HepG2 (cell line): ENCODE data around the gene ELP5. TPM values are rescaled to one million over a fixed set of nuclear protein-coding genes. Genes with fewer than 3 reads are reported as not detected.
A peak's percentile ranks its signal among the peaks of the same experiment; 100 is the strongest.

Source experiments
- CREB1 ChIP-seq, 2 experiments: fragments of 450-650 bp in 1 of 2; IDR thresholded peaks; 2 replicates each; pipeline ENCODE4 v1.6.1; 2016 to 2017; ENCODE audit warnings: control low read depth in 1 of 2, mild to moderate bottlenecking in 1 of 2, missing compliant biosample characterization in 1 of 2, missing genetic modification characterization in 1 of 2
- MYC ChIP-seq: sonication (generic); formaldehyde crosslinking; IDR thresholded peaks from 2 replicates; pipeline ENCODE4 v1.9.0; 2021; ENCODE audit warnings: missing genetic modification reagents, borderline replicate concordance
- NR2F6 ChIP-seq, 2 experiments: IDR thresholded peaks; 2 replicates each; pipeline ENCODE4 v1.6.1; 2016; ENCODE audit warnings: antibody characterized with exemption in 1 of 2, mild to moderate bottlenecking in 1 of 2
- PATZ1 ChIP-seq: sonication (generic); formaldehyde crosslinking; IDR thresholded peaks from 2 replicates; pipeline ENCODE4 v1.4.0; 2020; ENCODE audit warnings: missing genetic modification reagents
- SOX6 ChIP-seq, 2 experiments: fragments of 450-650 bp in 1 of 2; sonication (generic) in 1 of 2; formaldehyde crosslinking in 1 of 2; IDR thresholded peaks; 2 replicates each; pipeline versions ENCODE4 v1.4.0 to v1.6.1; 2017 to 2020; ENCODE audit warnings: antibody characterized with exemption in 1 of 2, mild to moderate bottlenecking in 1 of 2, missing genetic modification reagents in 1 of 2
- SP2 ChIP-seq: sonication (generic); formaldehyde crosslinking; IDR thresholded peaks from 2 replicates; pipeline ENCODE4 v1.5.1; 2020; ENCODE audit warnings: mild to moderate bottlenecking, missing genetic modification reagents
- TAF1 ChIP-seq: sonication (generic); formaldehyde crosslinking; IDR thresholded peaks from 2 replicates; pipeline ENCODE4 v1.4.0; 2020; ENCODE audit warnings: missing genetic modification reagents
- TFE3 ChIP-seq: IDR thresholded peaks from 2 replicates; pipeline ENCODE4 v1.6.1; 2016
- WIZ ChIP-seq: sonication (generic); formaldehyde crosslinking; IDR thresholded peaks from 2 replicates; pipeline ENCODE4 v1.5.1; 2020; ENCODE audit warnings: mild to moderate bottlenecking, missing genetic modification reagents
- YEATS4 ChIP-seq: sonication (generic); formaldehyde crosslinking; IDR thresholded peaks from 2 replicates; pipeline ENCODE4 v1.4.0; 2020; ENCODE audit warnings: missing genetic modification reagents, borderline replicate concordance
- ZBTB38 ChIP-seq: sonication (generic); formaldehyde crosslinking; IDR thresholded peaks from 2 replicates; pipeline ENCODE4 v1.5.1; 2020; ENCODE audit warnings: mild to moderate bottlenecking, missing genetic modification reagents
- ZNF143 ChIP-seq: sonication (generic); formaldehyde crosslinking; IDR thresholded peaks from 2 replicates; pipeline ENCODE4 v1.4.0; 2020; ENCODE audit warnings: missing genetic modification reagents
- ZNF430 ChIP-seq: sonication (generic); formaldehyde crosslinking; IDR thresholded peaks from 2 replicates; pipeline ENCODE4 v1.9.0; 2021; ENCODE audit warnings: mild to moderate bottlenecking, missing genetic modification reagents
- ZSCAN5A ChIP-seq: sonication (generic); formaldehyde crosslinking; IDR thresholded peaks from 2 replicates; pipeline ENCODE4 v1.8.0; 2022; ENCODE audit warnings: mild to moderate bottlenecking, missing genetic modification reagents, borderline replicate concordance
- polyA plus RNA-seq, 8 experiments: library from polyadenylated mRNA; depleted of rRNA in 3 of 8; stranded (reverse) in 7 of 8; unstranded in 1 of 8; fragments of >200 nt; fragmentation: Illumina TruSeq in 4 of 8; extraction: Trizol in 4 of 8; gene quantifications; 2 replicates each; pipeline versions ENCODE4 v1.2.1 to v1.2.3, GENCODE V29; 2011 to 2016; ENCODE audit warnings: low read depth in 4 of 8, missing spikeins in 1 of 8, mixed read lengths in 1 of 8; ENCODE audit not compliant: insufficient read depth in 1 of 8
- total RNA-seq, 5 experiments: library from RNA; depleted of rRNA; stranded (reverse); fragments of >200 nt; fragmentation: Illumina TruSeq; extraction: Trizol; gene quantifications; 2 replicates each; pipeline ENCODE4 v1.2.3, GENCODE V29; 2016; ENCODE audit warnings: low read depth in 1 of 5
- TF ChIP-seq, protein P1 (sequence below): sonication (generic); formaldehyde crosslinking; IDR thresholded peaks from 2 replicates; pipeline ENCODE4 v1.8.1; 2023; ENCODE audit warnings: missing genetic modification reagents, mild to moderate bottlenecking, borderline replicate concordance
- TF ChIP-seq, protein P2 (sequence below): IDR thresholded peaks from 2 replicates; pipeline ENCODE4 v1.6.1; 2016; ENCODE audit warnings: low read depth, missing genetic modification reagents, missing compliant biosample characterization

Gene ELP5
- total and polyA plus RNA-seq, 2 of the 13 experiments (the other 11 are each of a cell fraction or from before 2014, with no cell fraction given), result 67.6 to 69.8 TPM

DNA sequence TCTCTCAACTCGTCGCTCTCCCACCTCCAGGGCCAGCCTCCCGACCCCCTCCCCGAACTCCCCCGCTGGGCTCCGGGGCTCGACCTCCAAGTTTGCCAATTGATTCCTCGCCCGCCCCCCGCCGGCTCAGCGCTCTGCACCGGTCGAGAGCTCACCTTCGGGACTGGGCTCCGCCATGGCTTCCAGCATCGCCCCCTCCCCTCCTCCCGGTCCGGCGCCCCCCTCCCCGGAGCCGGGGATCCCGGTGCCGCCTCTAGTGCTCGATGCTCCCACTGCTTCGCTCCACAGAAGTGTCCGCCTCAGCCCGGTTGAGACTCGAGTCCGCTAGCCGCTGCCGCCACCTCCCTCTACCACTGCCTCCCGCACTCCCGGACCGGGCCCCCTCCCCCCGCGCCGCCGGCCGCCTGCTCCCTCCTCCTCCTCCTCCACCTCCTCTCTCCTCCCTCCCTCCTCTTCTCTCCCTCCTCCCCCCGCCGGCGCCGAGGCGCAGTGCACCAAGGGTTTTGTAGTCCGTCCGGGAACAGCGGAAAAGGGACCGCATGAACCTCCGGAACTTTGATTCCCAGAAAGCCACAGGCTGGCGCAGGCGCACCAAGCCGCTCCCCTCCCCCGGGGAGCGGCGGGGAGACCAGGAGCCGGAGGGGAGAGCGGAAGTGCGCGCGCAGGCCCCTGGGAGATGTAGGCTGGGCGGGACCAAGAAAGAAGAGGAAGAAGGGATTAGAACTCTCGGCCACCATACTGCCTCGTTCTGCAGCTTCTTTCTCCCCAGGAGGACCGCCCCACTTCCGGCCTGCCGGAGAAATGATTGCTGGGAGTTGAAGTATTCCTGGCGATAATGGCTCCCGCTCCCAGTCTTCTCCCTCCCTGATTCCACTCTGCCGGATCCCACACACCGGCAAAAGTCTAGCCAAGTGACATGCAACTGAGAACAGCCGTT lies 12.7 kb upstream of the ELP5 start, which contains the start of gene PHF23 (continued):
- TF ChIP-seq TFE3 (CRISPR knock-in tag) (no peak), ZNF430 (CRISPR knock-in tag) (peak; percentile 64; the same call in 1 of the 2 replicates), ZSCAN5A (peak; percentile 72; the same call in 1 of the 2 replicates), ZNF143 (CRISPR knock-in tag) (peak; percentile 93), PATZ1 (CRISPR knock-in tag) (peak; percentile 78), SP2 (CRISPR knock-in tag) (peak; percentile 60), TAF1 (peak; percentile 64), SOX6 (IDR thresholded peaks at IDR 0.05) (no peak), SOX6 (CRISPR knock-in tag; IDR thresholded peaks at IDR 0.05) (peak; percentile 53), MYC (peak; percentile 43; the same call in 1 of the 2 replicates), WIZ (CRISPR knock-in tag) (0 out of 2 replicates have a peak, but pooled peaks have one; percentile 42), YEATS4 (CRISPR knock-in tag) (peak; percentile 24; the same call in 1 of the 2 replicates), ZBTB38 (CRISPR knock-in tag) (no peak), CREB1 (IDR thresholded peaks at IDR 0.05) (peak; percentile 28; the same call in 1 of the 2 replicates), CREB1 (CRISPR knock-in tag; IDR thresholded peaks at IDR 0.05) (peak; percentile 92), NR2F6 (IDR thresholded peaks at IDR 0.05) (no peak; the same call in 1 of the 2 replicates), NR2F6 (CRISPR knock-in tag; IDR thresholded peaks at IDR 0.05) (peak; percentile 22; the same call in 1 of the 2 replicates)
- TF ChIP-seq, protein P1, sequence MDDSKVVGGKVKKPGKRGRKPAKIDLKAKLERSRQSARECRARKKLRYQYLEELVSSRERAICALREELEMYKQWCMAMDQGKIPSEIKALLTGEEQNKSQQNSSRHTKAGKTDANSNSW, result 0 out of 2 replicates have a peak, but pooled peaks have one; percentile 19
- TF ChIP-seq, protein P2, sequence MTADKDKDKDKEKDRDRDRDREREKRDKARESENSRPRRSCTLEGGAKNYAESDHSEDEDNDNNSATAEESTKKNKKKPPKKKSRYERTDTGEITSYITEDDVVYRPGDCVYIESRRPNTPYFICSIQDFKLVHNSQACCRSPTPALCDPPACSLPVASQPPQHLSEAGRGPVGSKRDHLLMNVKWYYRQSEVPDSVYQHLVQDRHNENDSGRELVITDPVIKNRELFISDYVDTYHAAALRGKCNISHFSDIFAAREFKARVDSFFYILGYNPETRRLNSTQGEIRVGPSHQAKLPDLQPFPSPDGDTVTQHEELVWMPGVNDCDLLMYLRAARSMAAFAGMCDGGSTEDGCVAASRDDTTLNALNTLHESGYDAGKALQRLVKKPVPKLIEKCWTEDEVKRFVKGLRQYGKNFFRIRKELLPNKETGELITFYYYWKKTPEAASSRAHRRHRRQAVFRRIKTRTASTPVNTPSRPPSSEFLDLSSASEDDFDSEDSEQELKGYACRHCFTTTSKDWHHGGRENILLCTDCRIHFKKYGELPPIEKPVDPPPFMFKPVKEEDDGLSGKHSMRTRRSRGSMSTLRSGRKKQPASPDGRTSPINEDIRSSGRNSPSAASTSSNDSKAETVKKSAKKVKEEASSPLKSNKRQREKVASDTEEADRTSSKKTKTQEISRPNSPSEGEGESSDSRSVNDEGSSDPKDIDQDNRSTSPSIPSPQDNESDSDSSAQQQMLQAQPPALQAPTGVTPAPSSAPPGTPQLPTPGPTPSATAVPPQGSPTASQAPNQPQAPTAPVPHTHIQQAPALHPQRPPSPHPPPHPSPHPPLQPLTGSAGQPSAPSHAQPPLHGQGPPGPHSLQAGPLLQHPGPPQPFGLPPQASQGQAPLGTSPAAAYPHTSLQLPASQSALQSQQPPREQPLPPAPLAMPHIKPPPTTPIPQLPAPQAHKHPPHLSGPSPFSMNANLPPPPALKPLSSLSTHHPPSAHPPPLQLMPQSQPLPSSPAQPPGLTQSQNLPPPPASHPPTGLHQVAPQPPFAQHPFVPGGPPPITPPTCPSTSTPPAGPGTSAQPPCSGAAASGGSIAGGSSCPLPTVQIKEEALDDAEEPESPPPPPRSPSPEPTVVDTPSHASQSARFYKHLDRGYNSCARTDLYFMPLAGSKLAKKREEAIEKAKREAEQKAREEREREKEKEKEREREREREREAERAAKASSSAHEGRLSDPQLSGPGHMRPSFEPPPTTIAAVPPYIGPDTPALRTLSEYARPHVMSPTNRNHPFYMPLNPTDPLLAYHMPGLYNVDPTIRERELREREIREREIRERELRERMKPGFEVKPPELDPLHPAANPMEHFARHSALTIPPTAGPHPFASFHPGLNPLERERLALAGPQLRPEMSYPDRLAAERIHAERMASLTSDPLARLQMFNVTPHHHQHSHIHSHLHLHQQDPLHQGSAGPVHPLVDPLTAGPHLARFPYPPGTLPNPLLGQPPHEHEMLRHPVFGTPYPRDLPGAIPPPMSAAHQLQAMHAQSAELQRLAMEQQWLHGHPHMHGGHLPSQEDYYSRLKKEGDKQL (CRISPR knock-in tag), result no peak
